ENCODE results near the gene FOXF1.

GRCh38 chr16:86496262-86496928, 13.9 kb upstream of the FOXF1 start:
- TF ChIP-seq CTCF (conservative IDR thresholded peaks at IDR 0.05; ENCODE audit: low read depth, low read length) (no peak), EZH2 (IDR thresholded peaks at IDR 0.05; ENCODE audit: low read length, unreplicated experiment) (peak; percentile 14), EZH2phosphoT487 (IDR thresholded peaks at IDR 0.05; ENCODE audit: borderline replicate concordance, low read length) (no peak)
